PC-9 (cell line): ENCODE data around the gene SIX4.

Source experiments
- CTCF ChIP-seq: fragments of 200-600 bp; sonication (generic); conservative IDR thresholded peaks from 2 replicates; pipeline ENCODE4 v1.6.1; 2017; ENCODE audit warnings: mixed run types, antibody characterized with exemption, mild to moderate bottlenecking, moderate library complexity
- EZH2 ChIP-seq: fragments of 200-600 bp; sonication (generic); IDR thresholded peaks from 2 replicates; pipeline ENCODE4 v1.8.0; 2017; ENCODE audit warnings: antibody characterized with exemption, low read depth

GRCh38 chr14:60771117-60771516, 47.0 kb upstream of the SIX4 start:
- TF ChIP-seq CTCF (no peak), EZH2 (no peak)
